ENCODE data around the gene CTNNBIP1. TPM values are rescaled to one million over a fixed set of nuclear protein-coding genes. Genes with fewer than 3 reads are reported as not detected.
A peak's percentile ranks its signal among the peaks of the same experiment; 100 is the strongest.

The CTNNBIP1 gene
- total RNA-seq, 1 donor from 2014 or later: 47.6 TPM

GRCh38 chr1:9816199-9816598 lies 93.9 kb downstream of the CTNNBIP1 start:
- DNase-seq: no peak
- intact Hi-C loops (cut with DNase I): loop anchor here (10.0 kb wide), 1 partner anchor 1369 kb away; the partner anchor contains the start of gene ANGPTL7
- Histone ChIP-seq H3K4me3 (no peak overlapping the region), H3K4me1 (peaks cover 3% of the 10 kb centered on the region), H3K27me3 (no peaks in the 10 kb centered on the region), H3K27ac (no peak overlapping the region), H3K36me3 (no peaks in the 10 kb centered on the region), H3K9me3 (no peaks in the 10 kb centered on the region)
- ATAC-seq: no peak
- no peak for TF ChIP-seq CTCF (IDR thresholded peaks at IDR 0.05)

DNA sequence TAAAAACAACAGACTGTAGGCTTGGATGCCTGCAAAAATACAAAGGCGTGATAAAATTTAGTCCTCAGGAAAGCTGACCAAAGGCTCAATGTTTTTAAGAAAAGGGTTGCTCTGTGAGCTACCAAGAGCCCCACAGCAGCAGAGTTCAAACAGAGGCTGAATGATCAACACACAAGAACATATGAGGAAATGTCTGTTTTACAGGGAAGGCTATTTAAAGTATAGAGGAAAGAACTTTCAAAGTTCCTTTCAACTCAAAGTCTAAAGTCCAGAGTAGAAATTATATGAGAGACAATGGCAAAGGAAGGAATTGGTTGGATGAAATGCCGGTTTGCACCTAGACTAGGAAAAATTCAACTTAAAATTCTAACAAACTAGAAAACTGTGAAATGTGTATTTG lies 94.9 kb downstream of the CTNNBIP1 start:
- no peak overlapping the region for H3K4me3 ChIP-seq
- no peaks in the 10 kb centered on the region for H3K36me3 ChIP-seq
- intact Hi-C loops (cut with DNase I): loop anchor here (10.0 kb wide), 1 partner anchor 1370 kb away; the partner anchor contains the start of gene ANGPTL7
- ATAC-seq (no peak), DNase-seq (no peak)
- H3K27me3 ChIP-seq: no peaks in the 10 kb centered on the region
- no peak overlapping the region for H3K27ac ChIP-seq
- peaks cover 3% of the 10 kb centered on the region for H3K4me1 ChIP-seq
- no peaks in the 10 kb centered on the region for H3K9me3 ChIP-seq
- TF ChIP-seq CTCF (IDR thresholded peaks at IDR 0.05): no peak

- no peak overlapping the region for H3K27ac ChIP-seq
- H3K36me3 ChIP-seq: no peaks in the 10 kb centered on the region
- intact Hi-C loops (cut with DNase I): loop anchor here (10.0 kb wide), 1 partner anchor 1370 kb away; the partner anchor contains the start of gene ANGPTL7
- TF ChIP-seq CTCF (IDR thresholded peaks at IDR 0.05): no peak
- DNase-seq (no peak), ATAC-seq (no peak)
- H3K4me1 ChIP-seq: peaks cover 3% of the 10 kb centered on the region
- no peak overlapping the region for H3K4me3 ChIP-seq
- H3K9me3 ChIP-seq: no peaks in the 10 kb centered on the region
- H3K27me3 ChIP-seq: no peaks in the 10 kb centered on the region
These were observed 95.5 kb downstream of the CTNNBIP1 start for GRCh38 chr1:9814619-9815018.

DNA sequence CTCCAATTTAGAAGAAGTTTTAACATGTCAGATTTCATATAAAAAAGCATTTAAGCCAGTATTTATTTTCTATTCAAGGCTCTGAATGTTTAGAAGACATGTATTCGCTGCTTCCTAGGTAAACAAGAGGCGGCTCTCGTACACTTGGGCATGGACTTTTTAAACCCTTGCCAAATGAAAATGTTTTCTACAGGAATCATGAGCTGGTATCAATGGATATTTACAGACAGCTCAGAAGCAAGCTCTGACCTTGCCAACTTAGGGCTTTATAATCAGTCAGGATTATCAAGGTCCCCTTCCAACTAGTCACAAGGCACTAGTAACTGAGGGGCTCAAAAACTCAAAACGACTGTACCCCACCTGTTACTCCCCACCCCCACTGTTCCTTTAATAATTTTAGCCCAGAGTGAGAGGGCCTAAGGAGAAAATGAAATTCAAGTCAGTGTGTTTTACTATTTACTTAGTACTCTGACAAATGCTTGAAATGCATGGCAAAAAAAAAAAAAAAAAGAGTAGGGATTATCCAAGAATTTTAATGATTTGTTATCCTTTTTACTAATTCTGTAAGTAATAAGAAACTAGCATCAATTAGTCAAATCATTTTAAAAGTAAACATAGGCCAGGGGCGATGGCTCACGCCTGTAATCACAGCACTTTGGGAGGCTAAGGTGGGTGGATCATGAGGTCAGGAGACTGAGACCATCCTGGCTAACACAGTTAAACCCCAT lies 98.7 kb downstream of the CTNNBIP1 start:
- H3K9me3 ChIP-seq: no peaks in the 10 kb centered on the region
- H3K4me1 ChIP-seq: peaks cover 7% of the 10 kb centered on the region
- H3K27me3 ChIP-seq: no peaks in the 10 kb centered on the region
- no peak overlapping the region for H3K4me3 ChIP-seq
- intact Hi-C loops (cut with DNase I): loop anchor here (10.0 kb wide), 1 partner anchor 1373 kb away; the partner anchor contains the start of gene ANGPTL7
- TF ChIP-seq CTCF (IDR thresholded peaks at IDR 0.05): no peak
- H3K27ac ChIP-seq: no peak overlapping the region
- no peaks in the 10 kb centered on the region for H3K36me3 ChIP-seq
- DNase-seq (no peak), ATAC-seq (no peak)

DNA sequence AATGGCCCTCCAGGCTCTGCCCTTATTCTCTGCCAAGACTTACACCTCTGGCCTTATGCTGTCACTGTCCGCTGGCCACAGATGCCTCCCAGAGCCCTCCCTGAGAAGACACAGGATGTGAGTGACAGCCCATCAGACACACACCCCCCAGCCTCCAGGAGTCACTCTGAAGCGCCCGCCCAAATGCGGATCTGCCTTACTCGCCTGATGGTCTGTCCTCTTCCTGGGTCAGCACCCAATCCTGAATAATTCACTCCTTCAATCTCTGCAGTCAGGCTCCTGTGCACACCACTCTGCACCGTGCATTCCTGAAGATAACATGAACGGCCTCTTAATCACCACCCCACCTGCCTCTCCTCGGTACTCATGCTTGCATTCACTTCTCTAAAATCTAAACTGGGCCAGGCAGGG lies 101.0 kb downstream of the CTNNBIP1 start:
- DNase-seq (peak; percentile 57), ATAC-seq (peak; percentile 84)
- TF ChIP-seq CTCF (IDR thresholded peaks at IDR 0.05): no peak
- intact Hi-C loops (cut with DNase I): no loop called here
- Histone ChIP-seq H3K27ac (no peak overlapping the region), H3K4me1 (peaks cover 7% of the 10 kb centered on the region), H3K27me3 (no peaks in the 10 kb centered on the region), H3K36me3 (no peaks in the 10 kb centered on the region), H3K9me3 (no peaks in the 10 kb centered on the region), H3K4me3 (no peak overlapping the region)
